Rectal smooth muscle tissue (tissue), 1 donor: Measurements from ENCODE around the gene ZMYND15.

ENCODE experiments used
- H3K27ac ChIP-seq: one replicate; pipeline ENCODE4 v1.7.0; 2013; ENCODE audit warnings: low read depth, low read length, inconsistent platforms
- H3K27me3 ChIP-seq: one replicate; pipeline ENCODE4 v1.7.0; 2013; ENCODE audit warnings: low read length; ENCODE audit not compliant: control insufficient read depth, insufficient read depth
- H3K36me3 ChIP-seq: one replicate; pipeline ENCODE4 v1.7.0; 2013; ENCODE audit warnings: low read length; ENCODE audit not compliant: control insufficient read depth, insufficient read depth
- H3K4me1 ChIP-seq: one replicate; pipeline ENCODE4 v1.7.0; 2013; ENCODE audit warnings: low read length; ENCODE audit not compliant: control insufficient read depth, insufficient read depth
- H3K4me3 ChIP-seq: one replicate; pipeline ENCODE4 v1.7.0; 2013; ENCODE audit warnings: low read length
- H3K9ac ChIP-seq: one replicate; pipeline ENCODE4 v1.7.0; 2013; ENCODE audit warnings: low read length

Gene ZMYND15

GRCh38 chr17:4740584-4740983 is 951 bp downstream of the ZMYND15 start:
- Histone ChIP-seq H3K4me3 (no peak overlapping the region), H3K36me3 (no peaks in the 10 kb centered on the region), H3K4me1 (peaks cover 5% of the 10 kb centered on the region), H3K9ac (no peak overlapping the region), H3K27ac (no peak overlapping the region), H3K27me3 (peaks cover 8% of the 10 kb centered on the region)

- Histone ChIP-seq H3K27ac (no peak overlapping the region), H3K36me3 (no peaks in the 10 kb centered on the region), H3K27me3 (peaks cover 8% of the 10 kb centered on the region)
Measured at GRCh38 chr17:4741544-4741943, 1.9 kb downstream of the ZMYND15 start.

GRCh38 chr17:4742133-4742532 is 2.5 kb downstream of the ZMYND15 start:
- H3K27ac ChIP-seq: no peak overlapping the region
- peaks cover 8% of the 10 kb centered on the region for H3K27me3 ChIP-seq
- H3K4me1 ChIP-seq: peaks cover 5% of the 10 kb centered on the region
- no peaks in the 10 kb centered on the region for H3K36me3 ChIP-seq
- H3K9ac ChIP-seq: no peak overlapping the region
- H3K4me3 ChIP-seq: no peak overlapping the region

More at GRCh38 chr17:4741544-4741943, 1.9 kb downstream of the ZMYND15 start:
- Histone ChIP-seq H3K9ac (no peak overlapping the region), H3K4me1 (peaks cover 5% of the 10 kb centered on the region), H3K4me3 (no peak overlapping the region)

- no peaks in the 10 kb centered on the region for H3K36me3 ChIP-seq
- peaks cover 8% of the 10 kb centered on the region for H3K27me3 ChIP-seq
- H3K4me1 ChIP-seq: peaks cover 5% of the 10 kb centered on the region
Measured at GRCh38 chr17:4742629-4743028, 3.0 kb downstream of the ZMYND15 start.

DNA sequence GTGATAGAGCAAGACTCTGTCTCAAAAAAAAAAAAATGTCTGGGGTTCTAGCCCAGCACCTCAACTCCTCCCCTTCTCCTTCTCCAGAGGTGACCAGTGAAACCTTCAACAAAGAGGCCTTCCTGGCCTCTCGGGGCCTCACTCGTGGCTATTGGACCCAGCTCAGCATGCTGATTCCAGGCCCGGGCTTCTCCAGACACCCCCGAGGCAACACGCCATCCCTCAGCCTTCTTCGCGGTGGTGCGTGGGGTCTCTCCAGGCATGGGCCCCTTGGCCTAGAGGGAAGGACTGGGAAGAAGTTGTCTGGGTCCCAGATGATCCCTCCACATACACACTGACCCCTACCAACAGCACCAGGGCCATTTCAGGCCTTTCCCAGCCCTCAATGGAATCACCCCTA is 3.6 kb downstream of the ZMYND15 start:
- no peaks in the 10 kb centered on the region for H3K36me3 ChIP-seq

More at GRCh38 chr17:4742629-4743028, 3.0 kb downstream of the ZMYND15 start:
- Histone ChIP-seq H3K27ac (no peak overlapping the region), H3K4me3 (no peak overlapping the region), H3K9ac (no peak overlapping the region)

GRCh38 chr17:4743898-4744297 is 4.3 kb downstream of the ZMYND15 start:
- H3K27ac ChIP-seq: no peak overlapping the region
- H3K4me3 ChIP-seq: no peak overlapping the region
- H3K9ac ChIP-seq: no peak overlapping the region
- peaks cover 10% of the 10 kb centered on the region for H3K27me3 ChIP-seq
- H3K4me1 ChIP-seq: no peaks in the 10 kb centered on the region
- H3K36me3 ChIP-seq: no peaks in the 10 kb centered on the region

More for the DNA sequence above, 3.6 kb downstream of the ZMYND15 start:
- Histone ChIP-seq H3K27me3 (peaks cover 10% of the 10 kb centered on the region), H3K27ac (no peak overlapping the region), H3K4me3 (no peak overlapping the region), H3K4me1 (peaks cover 5% of the 10 kb centered on the region), H3K9ac (no peak overlapping the region)

DNA sequence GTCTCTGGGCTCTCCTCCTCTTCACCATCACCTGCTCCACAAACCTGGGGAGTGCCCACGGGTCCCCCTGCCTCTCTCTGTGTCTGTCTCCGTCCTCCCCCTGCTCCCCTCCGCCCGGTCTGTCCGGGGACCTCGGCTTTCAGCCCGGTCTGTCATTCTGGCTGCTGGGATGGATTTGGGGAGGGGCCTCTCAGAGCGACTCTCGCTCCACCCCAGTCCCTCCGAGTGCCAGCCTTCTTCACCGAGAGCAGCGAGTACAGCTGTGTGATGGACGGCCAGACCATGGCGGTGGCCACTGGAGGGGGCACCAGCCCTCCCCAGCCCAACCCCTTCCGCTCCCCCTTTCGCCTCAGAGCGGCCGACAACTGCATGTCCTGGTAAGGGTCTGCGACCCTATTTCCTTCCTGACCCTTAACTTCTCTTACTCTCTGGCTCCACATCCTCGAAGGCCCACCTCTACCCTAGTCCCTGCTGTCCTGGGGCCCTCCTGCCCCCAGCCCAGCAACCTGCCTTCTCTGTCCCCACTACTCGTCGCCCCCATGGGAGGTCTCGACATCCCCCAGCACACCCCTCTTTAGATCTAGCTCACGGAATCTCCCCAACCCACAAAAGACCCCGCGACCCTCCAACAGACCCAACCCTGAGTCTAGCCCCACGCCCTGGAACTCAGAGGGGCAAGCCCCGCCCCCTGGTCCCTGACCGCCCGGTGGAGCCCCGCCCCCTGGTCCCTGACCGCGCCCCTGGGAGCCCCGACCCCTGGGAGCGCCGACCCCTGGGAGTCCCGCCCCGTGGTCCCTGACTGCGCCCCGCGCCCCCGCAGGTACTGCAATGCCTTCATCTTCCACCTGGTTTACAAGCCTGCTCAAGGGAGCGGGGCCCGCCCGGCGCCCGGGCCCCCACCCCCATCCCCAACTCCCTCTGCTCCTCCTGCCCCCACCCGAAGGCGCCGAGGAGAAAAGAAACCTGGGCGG is 5.7 kb downstream of the ZMYND15 start:
- no peak overlapping the region for H3K27ac ChIP-seq
- peaks cover 10% of the 10 kb centered on the region for H3K27me3 ChIP-seq
- H3K9ac ChIP-seq: no peak overlapping the region
- H3K4me1 ChIP-seq: no peaks in the 10 kb centered on the region
- H3K36me3 ChIP-seq: no peaks in the 10 kb centered on the region
- no peak overlapping the region for H3K4me3 ChIP-seq

DNA sequence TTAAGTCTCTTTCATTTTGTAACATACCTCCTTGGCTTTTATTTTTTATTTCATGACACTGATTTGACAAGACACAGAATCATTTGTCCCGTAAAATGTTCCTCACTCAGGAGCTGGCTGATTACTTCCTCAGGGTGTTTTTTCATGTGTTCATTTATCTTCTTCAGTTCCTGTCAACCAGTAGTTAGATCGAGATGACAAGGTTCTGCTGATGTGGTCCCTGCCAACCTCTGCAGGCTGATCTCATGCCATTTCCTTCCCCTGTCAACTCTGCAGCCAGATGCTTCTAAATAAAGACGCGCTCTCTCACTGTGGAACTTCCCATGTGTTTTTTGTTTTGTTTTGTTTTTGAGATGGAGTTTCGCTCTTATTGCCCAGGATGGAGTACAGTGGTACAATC is 8.2 kb downstream of the ZMYND15 start:
- Histone ChIP-seq H3K36me3 (no peaks in the 10 kb centered on the region), H3K4me3 (no peak overlapping the region), H3K9ac (no peak overlapping the region), H3K27me3 (peaks cover 10% of the 10 kb centered on the region), H3K27ac (no peak overlapping the region), H3K4me1 (no peaks in the 10 kb centered on the region)

- Histone ChIP-seq H3K27me3 (peaks cover 10% of the 10 kb centered on the region), H3K4me3 (no peak overlapping the region), H3K27ac (no peak overlapping the region), H3K36me3 (no peaks in the 10 kb centered on the region), H3K4me1 (no peaks in the 10 kb centered on the region), H3K9ac (no peak overlapping the region)
Measured at GRCh38 chr17:4748686-4749085, 9.1 kb downstream of the ZMYND15 start.

GRCh38 chr17:4750606-4751005 is 11.0 kb downstream of the ZMYND15 start:
- Histone ChIP-seq H3K27me3 (peaks cover 5% of the 10 kb centered on the region), H3K9ac (no peak overlapping the region), H3K4me3 (no peak overlapping the region), H3K4me1 (no peaks in the 10 kb centered on the region), H3K36me3 (no peaks in the 10 kb centered on the region), H3K27ac (no peak overlapping the region)

DNA sequence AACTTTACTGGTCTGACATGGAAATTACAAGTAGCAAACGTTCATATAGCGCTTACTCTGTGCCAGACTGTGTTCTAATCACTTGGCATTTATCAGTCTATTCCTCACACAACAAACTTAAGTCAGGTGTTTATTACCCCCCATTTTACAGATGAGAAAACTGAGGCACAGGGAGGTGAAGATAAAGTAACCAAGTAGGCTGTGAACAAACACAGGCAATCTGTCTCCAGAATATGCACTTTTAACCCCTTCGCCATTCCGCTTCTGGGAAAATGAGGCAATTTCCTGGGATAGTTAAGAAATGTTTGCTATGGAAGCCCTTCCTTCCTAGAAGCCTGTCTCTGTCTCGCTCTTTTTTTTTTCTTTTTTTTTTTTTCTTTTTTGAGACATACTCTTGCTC is 12.3 kb downstream of the ZMYND15 start:
- Histone ChIP-seq H3K4me1 (no peaks in the 10 kb centered on the region), H3K4me3 (no peak overlapping the region), H3K27me3 (peaks cover 5% of the 10 kb centered on the region), H3K27ac (no peak overlapping the region), H3K36me3 (no peaks in the 10 kb centered on the region), H3K9ac (no peak overlapping the region)

DNA sequence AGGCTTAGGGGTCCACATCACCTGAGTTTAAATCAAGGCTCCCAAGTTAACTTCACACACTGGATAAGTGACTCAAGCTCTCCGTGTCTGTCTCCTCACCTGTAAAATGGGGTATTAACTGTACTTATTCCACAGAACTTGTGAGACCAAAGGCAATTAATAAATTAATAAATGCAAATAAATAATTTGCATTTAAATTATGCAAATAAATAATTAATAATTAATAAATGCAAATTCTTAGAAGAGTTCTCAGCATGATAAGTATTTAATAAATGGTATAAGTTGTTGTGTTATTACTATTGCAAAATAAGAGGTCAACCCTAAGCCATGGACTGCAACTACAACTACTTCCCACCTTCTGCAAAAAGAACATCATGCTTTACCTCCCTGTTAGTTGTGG is 13.8 kb downstream of the ZMYND15 start:
- H3K4me3 ChIP-seq: no peak overlapping the region
- no peaks in the 10 kb centered on the region for H3K4me1 ChIP-seq
- H3K9ac ChIP-seq: no peak overlapping the region
- H3K27me3 ChIP-seq: peaks cover 2% of the 10 kb centered on the region
- no peak overlapping the region for H3K27ac ChIP-seq
- no peaks in the 10 kb centered on the region for H3K36me3 ChIP-seq

GRCh38 chr17:4759776-4760236 is 20.2 kb downstream of the ZMYND15 start:
- no peak overlapping the region for H3K27ac ChIP-seq

More at GRCh38 chr17:4759776-4760236, 20.2 kb downstream of the ZMYND15 start:
- Histone ChIP-seq H3K27me3 (peaks cover under 1% of the 10 kb centered on the region), H3K4me1 (no peaks in the 10 kb centered on the region), H3K36me3 (no peaks in the 10 kb centered on the region), H3K4me3 (no peak overlapping the region), H3K9ac (no peak overlapping the region)
